SW480 (cell line): ENCODE measurements around the gene ARHGAP8.

ENCODE experiments used
- DNase-seq: peaks from one replicate; pipeline ENCODE4 v3.0.0-alpha.2; 2016; ENCODE audit warnings: low spot score

ARHGAP8 gene

GRCh38 chr22:44860311-44860710 is 107.9 kb downstream of the ARHGAP8 start:
- DNase-seq: no peak

DNA sequence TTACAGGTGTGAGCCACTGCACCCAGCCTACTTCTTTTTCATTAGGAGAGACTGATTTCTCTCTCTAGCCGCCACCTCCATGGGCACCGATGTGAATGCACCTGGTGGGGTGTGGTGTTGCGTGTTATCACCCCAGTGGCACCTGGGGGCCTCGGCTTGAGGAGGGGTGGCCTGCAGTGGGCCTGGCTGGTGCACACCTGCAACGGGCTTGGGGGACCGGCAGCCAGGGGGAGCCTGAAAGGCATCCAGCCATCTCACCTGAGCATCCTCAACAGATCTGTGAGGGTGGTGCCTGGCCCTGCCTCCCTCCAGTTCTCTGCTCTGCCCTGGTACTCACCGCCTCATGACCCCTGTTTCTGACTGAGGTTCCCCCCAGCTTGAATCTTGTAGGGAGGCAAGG is 108.9 kb downstream of the ARHGAP8 start:
- no peak for DNase-seq

DNA sequence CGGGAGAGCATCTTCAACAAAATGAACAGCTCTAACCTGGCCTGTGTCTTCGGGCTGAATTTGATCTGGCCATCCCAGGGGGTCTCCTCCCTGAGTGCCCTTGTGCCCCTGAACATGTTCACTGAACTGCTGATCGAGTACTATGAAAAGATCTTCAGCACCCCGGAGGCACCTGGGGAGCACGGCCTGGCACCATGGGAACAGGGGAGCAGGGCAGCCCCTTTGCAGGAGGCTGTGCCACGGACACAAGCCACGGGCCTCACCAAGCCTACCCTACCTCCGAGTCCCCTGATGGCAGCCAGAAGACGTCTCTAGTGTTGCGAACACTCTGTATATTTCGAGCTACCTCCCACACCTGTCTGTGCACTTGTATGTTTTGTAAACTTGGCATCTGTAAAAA is 109.9 kb downstream of the ARHGAP8 start:
- no peak for DNase-seq

- DNase-seq: no peak
These were observed 110.8 kb downstream of the ARHGAP8 start for GRCh38 chr22:44862981-44863860.

DNA sequence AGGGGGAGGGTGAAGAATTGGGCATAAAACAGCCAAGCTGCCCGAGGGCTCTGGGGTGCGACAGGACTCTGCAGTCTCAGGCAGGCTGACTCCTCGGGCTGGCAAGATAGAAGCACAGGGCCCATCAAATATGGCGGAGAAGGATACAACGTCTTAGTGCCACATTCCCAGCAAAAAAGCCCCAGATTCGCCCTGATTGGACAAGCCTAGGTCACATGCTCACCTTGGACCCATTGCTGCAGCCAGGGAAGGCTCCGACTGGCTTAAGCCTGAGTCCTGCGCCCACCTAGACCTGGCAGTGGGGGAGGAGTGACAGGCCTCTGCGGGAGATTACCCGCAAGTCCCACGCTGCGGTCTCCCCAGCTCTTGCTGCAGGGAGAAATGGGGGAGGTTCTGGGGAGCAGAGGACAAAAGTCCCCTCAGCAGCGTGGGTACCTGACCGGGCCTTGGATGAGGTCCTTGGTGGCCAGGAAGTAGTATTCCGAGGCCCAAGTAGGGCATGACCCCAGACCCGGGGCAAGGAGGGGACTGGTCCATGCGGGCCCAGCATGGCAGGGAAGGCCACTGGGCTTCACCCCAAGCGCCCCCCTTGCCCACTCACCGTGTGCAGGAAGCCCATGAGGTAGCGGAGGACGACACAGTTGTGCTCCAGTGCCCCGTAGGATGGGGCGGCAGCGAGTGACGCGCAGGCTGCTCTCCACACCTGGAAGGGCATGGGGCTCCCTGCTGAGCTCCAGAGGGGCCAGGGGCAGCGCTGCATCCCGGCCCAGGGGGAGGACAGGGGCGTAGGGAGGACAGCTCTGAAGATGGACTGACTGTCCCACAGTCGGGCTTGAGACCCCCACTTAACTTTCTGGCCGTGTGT is 113.0 kb downstream of the ARHGAP8 start:
- DNase-seq: no peak

DNA sequence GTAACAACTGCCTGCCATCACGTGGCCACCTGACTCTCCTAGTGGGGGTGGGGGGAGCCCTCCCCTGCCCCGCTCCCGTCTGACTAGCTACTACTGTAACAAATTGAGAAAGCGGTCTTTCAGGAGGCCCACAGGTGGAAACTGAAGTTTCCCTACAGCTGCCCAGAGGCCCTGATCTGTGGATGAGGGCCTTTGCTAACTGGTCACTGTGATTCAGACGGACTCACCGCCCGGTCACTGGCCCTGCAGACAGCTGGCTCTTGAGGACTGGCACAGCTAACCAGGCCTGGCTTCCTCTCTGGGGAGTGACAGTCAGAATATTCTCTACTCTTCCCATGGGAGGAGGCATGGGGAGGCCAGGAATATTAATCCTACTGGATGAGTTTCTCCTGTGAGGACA is 116.8 kb downstream of the ARHGAP8 start:
- no peak for DNase-seq

- peak; percentile 57 for DNase-seq
These were observed 117.6 kb downstream of the ARHGAP8 start for GRCh38 chr22:44870021-44870420.

DNA sequence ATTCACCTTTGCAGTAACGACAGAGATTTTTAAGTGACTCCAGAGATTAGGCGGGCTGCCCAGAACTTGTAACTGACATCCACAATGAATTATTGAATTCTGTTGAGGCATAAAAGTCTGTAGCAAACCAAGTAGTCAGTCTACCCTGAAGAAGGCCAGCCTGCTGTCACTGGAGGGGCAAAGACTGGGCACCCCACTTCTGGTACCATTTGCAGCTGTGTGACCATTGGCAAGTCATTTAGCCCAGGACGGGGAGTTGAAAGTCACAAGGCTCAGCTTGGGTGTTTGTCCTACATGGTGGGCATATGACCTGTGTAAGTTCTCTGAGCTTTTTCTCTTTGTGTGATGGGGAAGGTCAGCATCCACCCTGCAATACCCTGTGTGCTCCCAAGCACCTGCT is 119.4 kb downstream of the ARHGAP8 start:
- no peak for DNase-seq

GRCh38 chr22:44876921-44877320 is 124.5 kb downstream of the ARHGAP8 start:
- no peak for DNase-seq

DNA sequence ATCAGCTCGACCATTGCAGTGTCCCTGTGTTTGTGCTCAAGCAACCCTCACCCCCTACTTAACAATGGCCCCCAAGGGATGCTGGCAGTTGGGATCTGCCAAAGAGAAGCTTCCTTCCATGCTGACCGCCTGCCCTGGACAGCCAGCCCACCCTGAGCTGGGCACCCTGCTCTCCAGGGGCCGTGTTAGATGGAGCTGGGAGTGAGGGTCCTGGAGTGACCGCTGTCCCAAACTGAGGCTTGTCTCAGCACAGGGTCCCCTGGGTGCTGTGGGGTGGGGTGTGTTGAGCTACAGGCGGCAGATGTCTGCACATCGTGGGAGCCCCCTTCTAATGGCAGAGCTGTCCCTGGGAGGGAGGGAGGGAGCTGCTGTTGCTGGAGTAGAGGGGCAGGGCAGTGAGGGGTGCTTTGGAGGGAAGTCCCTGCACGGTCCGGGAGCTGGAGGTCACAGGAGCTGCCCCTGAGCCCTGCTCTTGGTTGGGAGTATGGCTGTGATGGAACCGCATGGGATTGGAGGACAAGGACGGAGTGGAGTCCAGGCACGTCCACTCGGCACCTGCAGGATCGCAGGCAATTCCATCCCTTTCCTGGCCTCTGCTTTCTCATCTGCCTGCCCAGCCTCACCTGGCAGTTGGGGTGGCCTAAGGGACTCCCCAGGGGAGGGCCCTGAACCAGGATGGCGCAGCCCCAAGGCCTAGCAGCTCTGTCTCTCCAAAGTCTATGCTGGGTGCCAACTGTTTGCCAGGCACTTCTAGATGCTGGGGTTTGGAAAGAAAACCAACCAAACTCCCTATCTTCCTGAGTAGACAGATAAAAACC is 126.3 kb downstream of the ARHGAP8 start:
- no peak for DNase-seq

- DNase-seq: no peak
These were observed 126.9 kb downstream of the ARHGAP8 start for GRCh38 chr22:44879301-44879680.

DNA sequence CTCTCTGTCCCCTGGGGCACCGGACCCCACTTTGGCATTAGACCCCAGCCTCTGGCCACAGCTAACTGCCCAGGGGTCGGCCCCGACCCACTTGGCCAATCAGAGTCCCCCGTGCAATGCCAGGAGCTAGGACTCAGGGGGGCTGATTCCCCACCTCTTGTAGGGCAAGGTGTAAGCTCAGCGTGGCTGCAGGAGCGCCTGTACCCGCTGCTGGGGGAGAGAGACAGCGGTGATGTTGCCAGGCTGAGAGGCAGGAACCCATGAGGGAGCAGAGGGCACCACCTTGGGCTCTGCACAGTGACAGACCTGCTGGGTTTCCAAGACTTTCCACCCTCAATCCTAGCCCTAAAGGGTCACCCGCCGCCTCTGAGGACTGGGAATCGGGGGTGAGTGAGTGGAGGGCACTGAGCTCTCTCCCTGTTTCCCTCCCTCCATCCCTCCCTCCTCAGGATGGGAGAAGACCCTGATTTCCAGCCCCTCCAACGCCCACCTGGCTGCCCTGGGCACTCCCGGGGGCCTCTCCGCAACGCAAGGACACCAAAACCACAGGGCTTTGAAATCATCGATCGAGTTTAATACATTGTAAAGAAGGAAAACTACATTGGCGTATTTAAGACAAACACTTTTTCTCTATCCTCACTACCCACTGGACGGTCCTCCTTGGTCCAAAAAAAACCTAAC is 128.4 kb downstream of the ARHGAP8 start:
- DNase-seq: no peak

- DNase-seq: no peak
These were observed 129.2 kb downstream of the ARHGAP8 start for GRCh38 chr22:44881624-44882023.

DNA sequence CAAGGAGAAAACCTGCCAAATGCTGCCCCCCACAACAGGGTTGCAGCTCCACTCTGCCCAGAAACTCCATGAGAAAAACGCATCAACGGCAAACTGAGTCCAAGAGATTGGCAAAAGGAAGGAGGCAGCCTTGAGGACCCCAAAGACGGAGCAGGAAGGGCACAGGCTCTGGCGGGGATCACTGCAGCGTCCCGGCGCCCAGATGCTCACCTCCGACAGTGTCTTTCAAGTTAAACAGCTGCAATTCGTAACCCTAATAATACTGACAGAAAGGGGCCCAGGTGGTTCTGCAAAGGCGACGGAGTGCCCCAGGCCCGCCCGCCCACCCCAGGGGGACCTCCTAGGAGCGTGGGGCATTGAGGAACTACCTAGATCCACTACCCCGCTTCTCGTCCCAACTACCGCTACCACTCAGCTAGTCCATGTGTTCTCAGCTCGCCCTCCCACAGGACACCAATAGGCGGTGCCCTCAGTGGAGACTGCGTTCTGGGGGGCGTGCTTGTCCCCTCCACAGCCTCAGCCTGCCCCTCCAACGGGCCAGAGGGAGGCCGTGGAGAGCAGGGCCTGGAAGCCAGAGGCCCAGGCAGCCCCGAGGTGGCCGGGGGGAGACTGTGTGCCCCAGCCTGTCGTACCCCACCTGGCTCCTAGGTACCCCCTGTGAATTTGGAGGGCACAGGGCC is 130.0 kb downstream of the ARHGAP8 start:
- DNase-seq: no peak

DNA sequence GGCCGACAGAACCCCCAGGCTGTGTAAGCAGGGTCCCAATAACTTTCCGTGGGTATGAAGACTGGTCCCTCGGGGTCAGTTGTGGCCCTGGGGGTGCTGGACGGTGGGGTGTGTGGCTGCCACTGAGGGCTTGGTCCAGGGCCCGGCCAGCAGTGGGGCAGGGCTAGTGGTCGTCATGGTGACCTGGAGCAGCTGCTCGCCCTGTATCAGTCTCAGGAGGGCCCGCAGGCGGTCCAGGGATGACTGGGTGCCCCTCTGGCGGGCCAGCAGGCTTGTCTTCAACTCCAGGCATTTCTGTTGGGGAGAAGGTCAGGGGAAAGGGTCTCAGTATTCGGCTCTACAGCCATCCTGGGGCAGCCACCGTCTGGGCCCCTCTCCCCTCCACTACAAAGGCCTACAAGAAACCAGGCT is 130.6 kb downstream of the ARHGAP8 start:
- DNase-seq: no peak

GRCh38 chr22:44884562-44884961 is 132.2 kb downstream of the ARHGAP8 start:
- DNase-seq: no peak

- DNase-seq: peak; percentile 42
These were observed 132.8 kb downstream of the ARHGAP8 start for GRCh38 chr22:44884968-44885805.

DNA sequence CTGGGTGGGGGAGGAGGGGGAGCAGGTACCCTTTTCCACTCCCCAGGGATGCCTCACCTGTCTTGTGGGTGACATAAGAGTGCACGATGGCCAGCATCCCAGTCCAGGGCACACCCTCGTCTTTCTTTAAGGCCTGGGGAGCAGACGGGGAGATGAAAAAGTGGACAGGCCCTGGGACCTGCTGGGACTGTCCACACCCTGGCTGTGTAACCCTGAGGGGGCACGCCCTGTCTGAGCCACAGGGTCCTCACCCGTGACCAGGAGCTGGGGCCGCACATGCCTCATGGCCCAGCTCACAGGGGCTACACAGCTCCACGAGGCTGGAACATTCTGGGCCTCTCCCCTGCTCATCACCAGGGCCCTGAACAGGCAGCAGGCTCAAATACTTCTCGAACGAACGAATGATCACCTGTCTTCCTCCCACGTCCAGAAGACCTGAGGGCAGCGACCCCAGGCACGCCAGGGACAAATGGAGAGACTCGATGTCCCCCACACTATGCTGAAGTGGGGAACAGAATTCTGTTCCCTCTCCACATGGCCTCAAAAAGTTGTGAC is 133.5 kb downstream of the ARHGAP8 start:
- DNase-seq: no peak

DNA sequence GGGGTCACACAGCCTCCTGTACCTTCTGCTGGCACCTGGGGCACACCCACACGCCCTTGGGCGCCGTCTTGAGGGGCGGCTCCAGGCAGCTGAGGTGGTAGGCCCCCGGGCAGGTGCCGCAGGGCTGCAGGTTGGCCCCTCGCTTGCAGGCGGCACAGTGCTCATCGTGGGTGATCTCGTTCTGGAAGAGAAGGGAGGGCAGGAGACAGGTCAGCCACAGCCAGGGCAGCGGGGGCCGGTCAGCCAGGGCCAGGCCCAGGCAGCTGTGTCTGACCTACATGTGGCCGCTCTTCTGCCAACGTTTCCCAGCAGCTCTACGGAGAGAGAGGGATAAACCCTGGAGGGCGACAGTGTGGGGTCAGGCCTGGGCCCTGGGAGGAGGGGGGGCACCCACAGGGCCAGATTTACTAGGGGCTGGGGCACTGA is 135.6 kb downstream of the ARHGAP8 start:
- DNase-seq: no peak
